OCI-LY3 (cell line): ENCODE data around the gene SCN1A.
"Not testable (repeated sequence)": the region's sequence is repeated elsewhere in the genome, so short reads cannot be mapped to it uniquely, and the experiment has no call there.

ENCODE experiments used
- H2AFZ ChIP-seq: fragments of 200-600, 300-600 bp; shearing (Covaris generic); 2 replicates; pipeline ENCODE4 v1.6.0; 2014; ENCODE audit warnings: antibody characterized with exemption, low read depth, low read length
- H3K27ac ChIP-seq: fragments of 200-600, 300-600 bp; sonication (generic); 2 replicates; pipeline ENCODE4 v1.5.1; 2014; ENCODE audit warnings: mild to moderate bottlenecking, low read length, moderate library complexity, mixed read lengths
- H3K27me3 ChIP-seq: fragments of 200-600, 300-600 bp; sonication (generic); 2 replicates; pipeline ENCODE4 v1.6.1; 2014; ENCODE audit warnings: low read depth, low read length, mixed read lengths
- H3K36me3 ChIP-seq: fragments of 200-600, 300-600 bp; sonication (generic); replicated peaks from 2 replicates; pipeline ENCODE3; 2014; ENCODE audit warnings: low read depth, low read length, mixed read lengths
- H3K4me1 ChIP-seq: fragments of 300-600, 200-600 bp; sonication (generic); 2 replicates; pipeline ENCODE4 v1.6.1; 2014; ENCODE audit warnings: low read length, mixed read lengths
- H3K4me2 ChIP-seq: fragments of 200-600, 300-600 bp; sonication (generic); 2 replicates; pipeline ENCODE4 v1.6.1; 2014; ENCODE audit warnings: low read length, mixed read lengths
- H3K4me3 ChIP-seq: fragments of 300-600, 200-600 bp; sonication (generic); 2 replicates; pipeline ENCODE4 v1.5.1; 2014; ENCODE audit warnings: antibody characterized with exemption, mild to moderate bottlenecking, low read length, moderate library complexity
- H3K79me2 ChIP-seq: fragments of 300-600, 200-600 bp; shearing (Covaris generic); 2 replicates; pipeline ENCODE4 v1.6.1; 2014; ENCODE audit warnings: mild to moderate bottlenecking, low read length, mixed read lengths
- H3K9ac ChIP-seq: fragments of 300-600, 200-600 bp; shearing (Covaris generic); 2 replicates; pipeline ENCODE4 v1.6.0; 2014; ENCODE audit warnings: mild to moderate bottlenecking, low read length, moderate library complexity
- H3K9me3 ChIP-seq: fragments of 200-600, 300-600 bp; shearing (Covaris generic); 2 replicates; pipeline ENCODE4 v1.6.1; 2014; ENCODE audit warnings: low read length, mixed read lengths; ENCODE audit not compliant: insufficient read depth
- H4K20me1 ChIP-seq: fragments of 200-600, 300-600 bp; sonication (generic); 2 replicates; pipeline ENCODE4 v1.6.1; 2016; ENCODE audit warnings: low read length, mixed read lengths; ENCODE audit not compliant: insufficient read depth
- EZH2phosphoT487 ChIP-seq: fragments of 200-600 bp; shearing (Covaris generic); IDR thresholded peaks from 2 replicates; pipeline ENCODE4 v1.6.1; 2018; ENCODE audit warnings: antibody characterized with exemption, mixed run types, low read depth
- TF ChIP-seq, protein P1 (sequence below): fragments of 200-600, 300-600 bp; sonication (generic); IDR thresholded peaks from 2 replicates; pipeline ENCODE4 v1.5.1; 2014; ENCODE audit warnings: antibody characterized with exemption, low read length, low read depth

Gene SCN1A

DNA sequence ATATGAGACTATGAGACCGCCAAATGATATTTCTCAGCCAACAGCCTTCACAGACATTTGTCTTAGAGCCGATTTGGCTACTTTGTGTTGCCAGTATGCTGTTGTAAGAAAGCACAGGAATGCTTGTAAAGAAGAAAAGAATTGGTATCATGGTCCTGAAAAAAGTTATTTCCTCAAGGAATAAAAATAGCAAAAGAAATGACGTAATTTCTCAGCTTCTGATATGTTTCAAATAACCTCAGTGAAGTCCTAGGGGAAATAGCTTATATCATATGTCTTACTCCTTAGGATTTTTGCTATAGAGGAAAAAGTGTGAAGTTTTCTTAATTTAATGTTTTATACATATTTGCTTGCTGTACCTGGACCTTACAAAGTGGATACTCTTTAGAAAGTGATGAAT is 23.0 kb downstream of the SCN1A start:
- no peak overlapping the region for H3K27ac ChIP-seq
- no peak overlapping the region for H3K4me2 ChIP-seq
- H3K79me2 ChIP-seq: no peaks in the 10 kb centered on the region
- no peaks in the 10 kb centered on the region for H4K20me1 ChIP-seq
- TF ChIP-seq EZH2phosphoT487: no peak
- TF ChIP-seq, protein P1, sequence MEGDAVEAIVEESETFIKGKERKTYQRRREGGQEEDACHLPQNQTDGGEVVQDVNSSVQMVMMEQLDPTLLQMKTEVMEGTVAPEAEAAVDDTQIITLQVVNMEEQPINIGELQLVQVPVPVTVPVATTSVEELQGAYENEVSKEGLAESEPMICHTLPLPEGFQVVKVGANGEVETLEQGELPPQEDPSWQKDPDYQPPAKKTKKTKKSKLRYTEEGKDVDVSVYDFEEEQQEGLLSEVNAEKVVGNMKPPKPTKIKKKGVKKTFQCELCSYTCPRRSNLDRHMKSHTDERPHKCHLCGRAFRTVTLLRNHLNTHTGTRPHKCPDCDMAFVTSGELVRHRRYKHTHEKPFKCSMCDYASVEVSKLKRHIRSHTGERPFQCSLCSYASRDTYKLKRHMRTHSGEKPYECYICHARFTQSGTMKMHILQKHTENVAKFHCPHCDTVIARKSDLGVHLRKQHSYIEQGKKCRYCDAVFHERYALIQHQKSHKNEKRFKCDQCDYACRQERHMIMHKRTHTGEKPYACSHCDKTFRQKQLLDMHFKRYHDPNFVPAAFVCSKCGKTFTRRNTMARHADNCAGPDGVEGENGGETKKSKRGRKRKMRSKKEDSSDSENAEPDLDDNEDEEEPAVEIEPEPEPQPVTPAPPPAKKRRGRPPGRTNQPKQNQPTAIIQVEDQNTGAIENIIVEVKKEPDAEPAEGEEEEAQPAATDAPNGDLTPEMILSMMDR: no peak
- H3K4me3 ChIP-seq: no peak overlapping the region
- H3K27me3 ChIP-seq: no peaks in the 10 kb centered on the region
- H3K9ac ChIP-seq: no peak overlapping the region
- no peaks in the 10 kb centered on the region for H3K9me3 ChIP-seq
- H3K36me3 ChIP-seq: no peaks in the 10 kb centered on the region
- H2AFZ ChIP-seq: no peak overlapping the region
- no peaks in the 10 kb centered on the region for H3K4me1 ChIP-seq

DNA sequence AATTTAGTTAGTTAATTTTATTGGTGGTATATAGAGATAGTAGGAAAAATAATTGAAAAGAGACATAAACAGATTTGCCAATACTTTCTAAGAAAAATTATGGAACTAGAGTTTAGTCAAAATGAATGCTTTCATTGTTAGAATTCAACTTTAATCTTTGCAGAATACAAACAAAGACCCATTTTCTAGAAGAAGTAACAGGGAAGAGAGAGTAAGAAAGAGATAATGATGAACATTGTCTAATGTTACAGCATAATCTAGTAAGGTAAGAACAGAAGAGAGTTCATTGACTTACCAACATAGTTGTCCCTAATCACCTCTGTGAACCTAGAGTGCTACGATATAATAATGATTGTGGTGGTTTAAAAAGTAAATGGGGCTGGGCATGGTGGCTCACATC is 23.7 kb downstream of the SCN1A start:
- H3K79me2 ChIP-seq: no peaks in the 10 kb centered on the region
- H3K27ac ChIP-seq: no peak overlapping the region
- H3K27me3 ChIP-seq: no peaks in the 10 kb centered on the region
- no peak for TF ChIP-seq EZH2phosphoT487
- TF ChIP-seq, protein P1: no peak
- H2AFZ ChIP-seq: no peak overlapping the region
- no peaks in the 10 kb centered on the region for H4K20me1 ChIP-seq
- no peaks in the 10 kb centered on the region for H3K9me3 ChIP-seq
- no peak overlapping the region for H3K9ac ChIP-seq
- H3K4me3 ChIP-seq: no peak overlapping the region
- H3K36me3 ChIP-seq: no peaks in the 10 kb centered on the region
- H3K4me1 ChIP-seq: no peaks in the 10 kb centered on the region
- no peak overlapping the region for H3K4me2 ChIP-seq

DNA sequence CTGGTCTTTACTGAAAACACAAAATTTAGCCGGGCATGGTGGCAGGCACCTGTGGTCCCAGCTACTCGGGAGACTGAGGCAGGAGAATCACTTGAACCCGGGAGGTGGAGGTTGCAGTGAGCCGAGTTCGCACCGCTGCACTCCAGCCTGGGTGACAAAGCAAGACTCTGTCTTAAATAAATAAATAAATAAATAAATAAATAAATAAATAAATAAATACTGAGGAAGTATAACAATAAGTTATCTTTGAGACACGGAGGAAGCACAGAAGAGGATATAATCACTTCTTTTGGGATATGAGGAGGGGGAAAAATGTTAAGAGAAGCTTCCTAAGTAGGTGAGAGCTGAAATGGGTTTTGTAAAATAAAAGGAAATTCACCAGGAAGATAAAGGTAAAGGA is 24.5 kb downstream of the SCN1A start:
- H3K4me2 ChIP-seq, H3K27me3 ChIP-seq, H2AFZ ChIP-seq, H3K9me3 ChIP-seq, H3K27ac ChIP-seq, H3K4me3 ChIP-seq, H3K36me3 ChIP-seq, H3K79me2 ChIP-seq, H3K9ac ChIP-seq, H3K4me1 ChIP-seq, H4K20me1 ChIP-seq: not testable (repeated sequence)

GRCh38 chr2:166094325-166094724 is 33.5 kb downstream of the SCN1A start:
- Histone ChIP-seq H3K27ac (no peak overlapping the region), H3K4me3 (no peak overlapping the region), H3K9ac (no peak overlapping the region)

More at GRCh38 chr2:166094325-166094724, 33.5 kb downstream of the SCN1A start:
- Histone ChIP-seq H3K4me2 (no peak overlapping the region), H3K36me3 (no peaks in the 10 kb centered on the region), H4K20me1 (no peaks in the 10 kb centered on the region), H3K9me3 (no peaks in the 10 kb centered on the region), H3K27me3 (no peaks in the 10 kb centered on the region), H3K79me2 (no peaks in the 10 kb centered on the region), H2AFZ (no peak overlapping the region), H3K4me1 (no peaks in the 10 kb centered on the region)
- TF ChIP-seq, protein P1: no peak
- no peak for TF ChIP-seq EZH2phosphoT487
